Measurements from ENCODE around the gene GPRC5C.

Gene GPRC5C

GRCh38 chr17:74408262-74408661 lies 23.6 kb upstream of the GPRC5C start:
- DNase-seq: no peak

GRCh38 chr17:74408815-74409214 lies 23.1 kb upstream of the GPRC5C start:
- peak; percentile 53 for DNase-seq

GRCh38 chr17:74410001-74410443 lies 21.9 kb upstream of the GPRC5C start:
- DNase-seq: no peak

- no peak for DNase-seq
Observed at GRCh38 chr17:74412581-74412980, 19.3 kb upstream of the GPRC5C start.

- no peak for DNase-seq
Observed at GRCh38 chr17:74413491-74413890, 18.4 kb upstream of the GPRC5C start.

- no peak for DNase-seq
Observed at GRCh38 chr17:74414510-74414909, 17.4 kb upstream of the GPRC5C start.

GRCh38 chr17:74415608-74416396 lies 16.1 kb upstream of the GPRC5C start:
- DNase-seq: no peak

GRCh38 chr17:74417178-74418045 lies 14.5 kb upstream of the GPRC5C start:
- DNase-seq: no peak

GRCh38 chr17:74419928-74420411 lies 11.9 kb upstream of the GPRC5C start:
- DNase-seq: no peak

- DNase-seq: no peak
Observed at GRCh38 chr17:74424117-74424516, 7.8 kb upstream of the GPRC5C start.

GRCh38 chr17:74424657-74425056 lies 7.2 kb upstream of the GPRC5C start:
- DNase-seq: no peak

- DNase-seq: no peak
Observed at GRCh38 chr17:74426551-74427047, 5.3 kb upstream of the GPRC5C start.

- no peak for DNase-seq
Observed at GRCh38 chr17:74427048-74427762, 4.7 kb upstream of the GPRC5C start.

GRCh38 chr17:74427763-74428153 lies 4.1 kb upstream of the GPRC5C start:
- DNase-seq: no peak

GRCh38 chr17:74429604-74430384 lies 2.1 kb upstream of the GPRC5C start:
- no peak for DNase-seq

GRCh38 chr17:74430385-74430705 lies 1.5 kb upstream of the GPRC5C start:
- no peak for DNase-seq

GRCh38 chr17:74430706-74431567 lies 951 bp upstream of the GPRC5C start:
- DNase-seq: peak; percentile 32

- DNase-seq: no peak
Observed at GRCh38 chr17:74432424-74432690, 469 bp downstream of the GPRC5C start.

- no peak for DNase-seq
Observed at GRCh38 chr17:74432766-74433391, 991 bp downstream of the GPRC5C start.

GRCh38 chr17:74433421-74434121 lies 1.7 kb downstream of the GPRC5C start:
- no peak for DNase-seq
